GM12878 (cell line): ENCODE data around the gene XCR1. TPM values are rescaled to one million over a fixed set of nuclear protein-coding genes. Genes with fewer than 3 reads are reported as not detected.

Experiments used
- ATAC-seq: fragments of 200-7000 bp; cut with Tn5 transposase; 3 replicates; pipeline ENCODE4 v1.9.1; 2020; ENCODE audit warnings: mild to moderate bottlenecking, moderate library complexity
- BruUV-seq: library from RNA; stranded (reverse); fragments of 400-500 nt; replicated peaks from 2 replicates; lab custom pipeline; 2021; lab: Mats Ljungman, UMichigan
- CTCF ChIA-PET: fragments of 300-600 bp; sonication (Branson Sonifier 250); formaldehyde crosslinking; extraction: SDS; loops from one replicate; lab custom pipeline; 2021; ENCODE audit warnings: inconsistent platforms; lab: Yijun Ruan, JAX
- POLR2A ChIA-PET: fragments of 350-600 bp; formaldehyde crosslinking; extraction: SDS; loops from one replicate; lab custom pipeline; 2021; ENCODE audit warnings: inconsistent platforms; lab: Charles Lee
- RAD21 ChIA-PET: fragments of 300-600 bp; sonication (Branson Sonifier 250); formaldehyde crosslinking; loops from one replicate; lab custom pipeline; 2023; ENCODE audit warnings: antibody characterized with exemption; ENCODE audit not compliant: unreplicated experiment; lab: Charles Lee
- SMC1A ChIA-PET: fragments of 300-600 bp; sonication (Branson Sonifier 250); formaldehyde crosslinking; loops from one replicate; lab custom pipeline; 2023; ENCODE audit not compliant: unreplicated experiment, uncharacterized antibody; lab: Charles Lee
- DNase-seq: peaks from one replicate; pipeline ENCODE4 v3.0.0-alpha.2; 2011; ENCODE audit warnings: low read depth, low spot score
- FAIRE-seq: peaks from 3 replicates; lab custom pipeline; 2011; peaks lifted over from hg19 to GRCh38; lab: Jason Lieb, UNC
- H2AFZ ChIP-seq: 2 replicates; pipeline ENCODE4 v1.6.0; 2011; ENCODE audit warnings: low read depth, low read length, control low read depth; ENCODE audit not compliant: control insufficient read depth
- H3K27ac ChIP-seq: 2 replicates; pipeline ENCODE4 v1.5.1; 2011; ENCODE audit warnings: control low read depth; ENCODE audit not compliant: control insufficient read depth, insufficient read depth
- H3K27me3 ChIP-seq, 2 experiments: replicated peaks in 1 of 2; 2 replicates each; pipeline versions ENCODE4 v1.6.0 to v1.6.1; 2011; ENCODE audit warnings: low read length in 1 of 2; ENCODE audit not compliant: control insufficient read depth in 2 of 2, insufficient read depth in 2 of 2
- H3K36me3 ChIP-seq, 2 experiments: 2 replicates each; pipeline ENCODE4 v1.5.1; 2011; ENCODE audit warnings: low read length in 1 of 2; ENCODE audit not compliant: control insufficient read depth in 2 of 2, insufficient read depth in 2 of 2
- H3K4me1 ChIP-seq: 2 replicates; pipeline ENCODE4 v1.6.1; 2011; ENCODE audit warnings: mild to moderate bottlenecking, low read length, moderate library complexity, mixed read lengths; ENCODE audit not compliant: control insufficient read depth, insufficient read depth
- H3K4me2 ChIP-seq: 2 replicates; pipeline ENCODE4 v1.6.0; 2011; ENCODE audit warnings: control low read depth; ENCODE audit not compliant: control insufficient read depth, insufficient read depth
- H3K4me3 ChIP-seq: fragments of 200-600 bp; sonication (generic); 2 replicates; pipeline ENCODE4 v1.5.1; 2016
- H3K79me2 ChIP-seq: 2 replicates; pipeline ENCODE4 v1.6.0; 2011; ENCODE audit warnings: low read length; ENCODE audit not compliant: control insufficient read depth, insufficient read depth
- H3K9ac ChIP-seq: 2 replicates; pipeline ENCODE4 v1.8.0; 2011; ENCODE audit warnings: low read length, control low read depth, mixed read lengths; ENCODE audit not compliant: control insufficient read depth, insufficient read depth
- H3K9me3 ChIP-seq: replicated peaks from 3 replicates; pipeline ENCODE4 v1.5.1; 2011; ENCODE audit warnings: mild to moderate bottlenecking, low read length; ENCODE audit not compliant: control insufficient read depth, insufficient read depth
- H4K20me1 ChIP-seq: 2 replicates; pipeline ENCODE4 v1.6.0; 2011; ENCODE audit not compliant: control insufficient read depth, insufficient read depth
- ATF2 ChIP-seq: IDR thresholded peaks from 2 replicates; pipeline ENCODE4 v1.6.1; 2012; ENCODE audit warnings: low read length, inconsistent platforms
- BCL3 ChIP-seq: IDR thresholded peaks from 2 replicates; pipeline ENCODE4 v1.6.1; 2011; ENCODE audit warnings: borderline replicate concordance, low read depth, mild to moderate bottlenecking, moderate library complexity, low read length; ENCODE audit not compliant: insufficient read depth, poor library complexity, severe bottlenecking
- CHD4 ChIP-seq: fragments of 200-600 bp; sonication (generic); IDR thresholded peaks from 2 replicates; pipeline ENCODE4 v1.6.1; 2016; ENCODE audit warnings: mild to moderate bottlenecking
- E2F4 ChIP-seq: IDR thresholded peaks from 2 replicates; pipeline ENCODE4 v1.6.1; 2012; ENCODE audit warnings: low read depth, low read length, improper control_type of control experiment
- EZH2 ChIP-seq: IDR thresholded peaks from 2 replicates; pipeline ENCODE4 v1.6.1; 2012; ENCODE audit warnings: low read depth, mild to moderate bottlenecking, control low read depth, inconsistent platforms, low read length, borderline replicate concordance; ENCODE audit not compliant: control insufficient read depth
- HDGF ChIP-seq: fragments of 450-650 bp; IDR thresholded peaks from 2 replicates; pipeline ENCODE4 v1.6.1; 2016; ENCODE audit warnings: antibody characterized with exemption
- IRF3 ChIP-seq: fragments of 450-650 bp; IDR thresholded peaks from 2 replicates; pipeline ENCODE4 v1.6.1; 2014; ENCODE audit warnings: mild to moderate bottlenecking
- IRF5 ChIP-seq: fragments of 450-650 bp; IDR thresholded peaks from 2 replicates; pipeline ENCODE4 v1.6.1; 2017; ENCODE audit warnings: borderline replicate concordance
- MLLT1 ChIP-seq: fragments of 450-650 bp; IDR thresholded peaks from 2 replicates; pipeline ENCODE4 v1.6.1; 2016; ENCODE audit warnings: mild to moderate bottlenecking
- NR2C2 ChIP-seq: IDR thresholded peaks from 2 replicates; pipeline ENCODE4 v1.6.1; 2011; ENCODE audit warnings: borderline replicate concordance, low read depth; ENCODE audit not compliant: control insufficient read depth, insufficient read length
- PRDM15 ChIP-seq: fragments of 450-650 bp; formaldehyde crosslinking; IDR thresholded peaks from 2 replicates; pipeline ENCODE4 v1.4.0; 2020; ENCODE audit warnings: mild to moderate bottlenecking, moderate library complexity
- YBX1 ChIP-seq: fragments of 450-650 bp; IDR thresholded peaks from 2 replicates; pipeline ENCODE4 v1.6.1; 2016; ENCODE audit warnings: antibody characterized with exemption
- WGBS: methylation state at CpG from one replicate; pipeline ENCODE4 v1.1.6; 2016; ENCODE audit warnings: low lambda C conversion rate; ENCODE audit not compliant: insufficient replicate concordance, insufficient coverage; ENCODE audit errors: missing lambda C conversion rate; 5-methylcytosine and 5-hydroxymethylcytosine counted together
- in situ Hi-C: fragments of 300-500 bp; cut with MboI; formaldehyde crosslinking; loops from 9 replicates; pipeline ENCODE4 v1.14.3; 2018; ENCODE audit warnings: mixed read lengths
- intact Hi-C: fragments of 100-400 bp; cut with micrococcal nuclease; formaldehyde crosslinking; loops from one replicate; pipeline ENCODE4 v1.14.2; 2022; ENCODE audit not compliant: unreplicated experiment
- polyA plus RNA-seq, 11 experiments: library from polyadenylated mRNA; depleted of rRNA in 4 of 11; unstranded in 6 of 11; stranded (reverse) in 5 of 11; fragments of >200 nt; fragmentation: Nextera tagmentation in 4 of 11; fragmentation: Illumina TruSeq in 1 of 11; extraction: Ambion mirVana in 4 of 11; extraction: Trizol in 1 of 11; gene quantifications; 1 replicate in 1 of 11; 2 replicates in 10 of 11; pipeline versions ENCODE4 v1.2.1 to v1.2.3, GENCODE V29; 2011 to 2016; ENCODE audit warnings: inconsistent platforms in 2 of 11, missing spikeins in 2 of 11, low read depth in 1 of 11
- total RNA-seq, 4 experiments: library from RNA; depleted of rRNA in 3 of 4; stranded (reverse); fragments of >200 nt in 3 of 4; fragmentation: Illumina TruSeq in 1 of 4; extraction: Trizol in 1 of 4; gene quantifications; 2 replicates each; pipeline versions ENCODE4 v1.2.1 to v1.2.3, GENCODE V29; 2013 to 2021

XCR1 gene
- total and polyA plus RNA-seq, 10 of the 15 experiments (the other 5 are each of a cell fraction or from before 2014, with no cell fraction given), result 0.02 to 0.29 (median 0.13) TPM; not detected in 2

- BruUV-seq, result no TSS peak
- CTCF ChIA-PET, result interaction anchor here (1.2 kb wide), 1 partner anchor 27 kb away, joined by 3 read pairs; no protein-coding TSS in a partner anchor
- ATAC-seq, result no peak
- H3K9ac ChIP-seq, result no peak overlapping the region
- POLR2A ChIA-PET, result no interaction called here
- H3K27ac ChIP-seq, result no peak overlapping the region
- no peaks in the 10 kb centered on the region for H3K9me3 ChIP-seq
- H3K27me3 ChIP-seq, result no peaks in the 10 kb centered on the region
- H3K79me2 ChIP-seq, result no peaks in the 10 kb centered on the region
- no peak for DNase-seq
- no peak overlapping the region for H3K4me3 ChIP-seq
- H3K4me1 ChIP-seq, result peaks cover 2% of the 10 kb centered on the region; the same call in 1 of the 2 replicates
- 52% methylated on average over 2 of the region's 2 CpGs for WGBS
- in situ Hi-C loops, result no loop called here
- SMC1A ChIA-PET, result no interaction called here
- H4K20me1 ChIP-seq, result no peaks in the 10 kb centered on the region
- H3K36me3 ChIP-seq, result no peaks in the 10 kb centered on the region
- RAD21 ChIA-PET, result no interaction called here
- H3K4me2 ChIP-seq, result no peak overlapping the region
- no peak for FAIRE-seq
- H2AFZ ChIP-seq, result no peak overlapping the region
- intact Hi-C loops, result no loop called here
- TF ChIP-seq PRDM15 (no peak), NR2C2 (no peak), MLLT1 (no peak), EZH2 (no peak), ATF2 (no peak), E2F4 (no peak), IRF3 (no peak), YBX1 (no peak), CHD4 (no peak), HDGF (no peak), IRF5 (no peak), BCL3 (no peak)
These were observed 26.1 kb downstream of the XCR1 start for GRCh38 chr3:46001178-46001577.
